Panc1 (cell line): ENCODE results near the gene SPPL2C.

Source experiments
- POLR2AphosphoS5 ChIP-seq: IDR thresholded peaks from 2 replicates; pipeline ENCODE4 v1.6.1; 2012; ENCODE audit warnings: mild to moderate bottlenecking, low read depth, low read length, moderate library complexity
- TF ChIP-seq, protein P1 (sequence below): fragments of 450-650 bp; IDR thresholded peaks from 2 replicates; pipeline ENCODE4 v1.5.1; 2017; ENCODE audit warnings: mild to moderate bottlenecking

GRCh38 chr17:45850468-45850867 is 5.8 kb downstream of the SPPL2C start:
- TF ChIP-seq POLR2AphosphoS5: no peak
- TF ChIP-seq, protein P1, sequence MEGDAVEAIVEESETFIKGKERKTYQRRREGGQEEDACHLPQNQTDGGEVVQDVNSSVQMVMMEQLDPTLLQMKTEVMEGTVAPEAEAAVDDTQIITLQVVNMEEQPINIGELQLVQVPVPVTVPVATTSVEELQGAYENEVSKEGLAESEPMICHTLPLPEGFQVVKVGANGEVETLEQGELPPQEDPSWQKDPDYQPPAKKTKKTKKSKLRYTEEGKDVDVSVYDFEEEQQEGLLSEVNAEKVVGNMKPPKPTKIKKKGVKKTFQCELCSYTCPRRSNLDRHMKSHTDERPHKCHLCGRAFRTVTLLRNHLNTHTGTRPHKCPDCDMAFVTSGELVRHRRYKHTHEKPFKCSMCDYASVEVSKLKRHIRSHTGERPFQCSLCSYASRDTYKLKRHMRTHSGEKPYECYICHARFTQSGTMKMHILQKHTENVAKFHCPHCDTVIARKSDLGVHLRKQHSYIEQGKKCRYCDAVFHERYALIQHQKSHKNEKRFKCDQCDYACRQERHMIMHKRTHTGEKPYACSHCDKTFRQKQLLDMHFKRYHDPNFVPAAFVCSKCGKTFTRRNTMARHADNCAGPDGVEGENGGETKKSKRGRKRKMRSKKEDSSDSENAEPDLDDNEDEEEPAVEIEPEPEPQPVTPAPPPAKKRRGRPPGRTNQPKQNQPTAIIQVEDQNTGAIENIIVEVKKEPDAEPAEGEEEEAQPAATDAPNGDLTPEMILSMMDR: no peak
